GM12875 (cell line): Measurements from ENCODE around the gene MAST4.

Experiments used
- H3K4me3 ChIP-seq: one replicate; pipeline ENCODE4 v1.5.1; 2011; ENCODE audit warnings: low read depth, low read length, control low read depth
- TF ChIP-seq, protein P1 (sequence below): IDR thresholded peaks from 2 replicates; pipeline ENCODE4 v1.5.1; 2011; ENCODE audit warnings: low read depth, mild to moderate bottlenecking, control low read depth, inconsistent platforms, low read length, moderate library complexity, borderline replicate concordance; ENCODE audit not compliant: insufficient read depth

MAST4 gene

DNA sequence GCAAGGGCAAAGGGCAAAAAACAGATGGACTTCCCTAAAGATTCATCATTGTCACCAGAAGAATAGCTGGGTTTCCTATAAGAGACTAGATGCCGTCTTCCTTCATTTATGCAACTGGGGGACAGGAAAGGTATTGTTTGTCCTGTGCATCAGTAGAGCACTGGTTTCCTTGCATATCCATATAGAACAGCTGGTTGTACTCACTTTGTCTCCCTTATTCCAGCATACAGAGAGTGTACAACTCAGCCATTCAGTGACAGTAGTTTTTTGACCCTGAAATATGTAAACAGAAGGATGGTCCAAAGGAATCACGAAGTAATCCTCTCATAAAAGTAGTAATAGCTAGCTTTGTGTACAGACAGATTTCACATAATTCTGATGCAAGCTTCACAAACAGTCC is 22.5 kb upstream of the MAST4 start:
- TF ChIP-seq, protein P1, sequence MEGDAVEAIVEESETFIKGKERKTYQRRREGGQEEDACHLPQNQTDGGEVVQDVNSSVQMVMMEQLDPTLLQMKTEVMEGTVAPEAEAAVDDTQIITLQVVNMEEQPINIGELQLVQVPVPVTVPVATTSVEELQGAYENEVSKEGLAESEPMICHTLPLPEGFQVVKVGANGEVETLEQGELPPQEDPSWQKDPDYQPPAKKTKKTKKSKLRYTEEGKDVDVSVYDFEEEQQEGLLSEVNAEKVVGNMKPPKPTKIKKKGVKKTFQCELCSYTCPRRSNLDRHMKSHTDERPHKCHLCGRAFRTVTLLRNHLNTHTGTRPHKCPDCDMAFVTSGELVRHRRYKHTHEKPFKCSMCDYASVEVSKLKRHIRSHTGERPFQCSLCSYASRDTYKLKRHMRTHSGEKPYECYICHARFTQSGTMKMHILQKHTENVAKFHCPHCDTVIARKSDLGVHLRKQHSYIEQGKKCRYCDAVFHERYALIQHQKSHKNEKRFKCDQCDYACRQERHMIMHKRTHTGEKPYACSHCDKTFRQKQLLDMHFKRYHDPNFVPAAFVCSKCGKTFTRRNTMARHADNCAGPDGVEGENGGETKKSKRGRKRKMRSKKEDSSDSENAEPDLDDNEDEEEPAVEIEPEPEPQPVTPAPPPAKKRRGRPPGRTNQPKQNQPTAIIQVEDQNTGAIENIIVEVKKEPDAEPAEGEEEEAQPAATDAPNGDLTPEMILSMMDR = no peak
- H3K4me3 ChIP-seq = no peak overlapping the region

DNA sequence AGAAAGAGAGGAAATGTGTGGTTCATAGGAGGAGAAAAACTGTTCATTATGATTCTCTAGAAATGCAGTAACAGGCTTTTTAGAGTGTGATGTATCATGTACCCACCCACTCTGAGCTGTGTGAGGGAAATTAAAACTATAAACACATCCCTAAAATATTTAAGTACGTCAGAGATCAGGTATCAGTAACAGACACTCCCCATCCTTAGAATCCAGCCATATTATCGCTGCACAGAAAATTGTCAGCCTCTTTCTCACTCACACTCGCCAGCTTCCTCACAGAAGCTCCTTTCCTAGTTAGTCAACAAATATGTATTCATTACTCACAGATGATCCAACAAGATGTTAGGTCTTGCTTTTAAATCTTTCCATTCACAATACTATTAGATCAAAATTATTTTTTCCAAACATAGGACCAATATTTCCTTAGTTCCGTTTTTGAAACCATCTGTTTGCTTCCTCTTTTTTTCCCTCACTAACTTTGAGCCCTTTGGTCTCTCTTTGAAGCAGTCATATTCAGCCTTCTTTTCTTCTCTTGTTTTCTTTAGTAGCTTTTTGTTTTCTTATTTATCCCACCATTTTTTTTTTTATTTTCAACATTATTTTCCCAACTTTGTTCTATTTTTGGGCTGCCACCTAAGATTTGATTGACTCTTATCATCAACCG is 13.6 kb upstream of the MAST4 start:
- H3K4me3 ChIP-seq = no peak overlapping the region
- TF ChIP-seq, protein P1 = no peak

DNA sequence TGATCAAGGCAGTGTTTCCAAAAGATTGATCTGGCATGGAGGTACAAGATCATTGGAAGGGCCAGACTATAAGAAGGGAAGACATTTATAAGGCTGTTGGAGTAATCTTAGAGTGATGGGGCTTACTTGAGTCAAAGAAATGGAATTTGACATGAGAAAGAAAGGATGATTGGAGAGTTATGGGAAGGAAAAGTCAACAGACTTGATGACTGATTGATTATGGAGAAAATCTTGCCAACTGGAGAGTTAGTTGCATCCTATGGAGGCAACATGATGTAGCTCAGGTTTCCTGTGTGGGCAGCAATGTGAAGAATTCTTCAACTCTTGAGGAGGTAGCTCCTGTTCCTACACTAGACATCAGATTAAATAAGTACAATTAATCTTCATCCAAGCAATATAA is 10.9 kb upstream of the MAST4 start:
- TF ChIP-seq, protein P1 = no peak

DNA sequence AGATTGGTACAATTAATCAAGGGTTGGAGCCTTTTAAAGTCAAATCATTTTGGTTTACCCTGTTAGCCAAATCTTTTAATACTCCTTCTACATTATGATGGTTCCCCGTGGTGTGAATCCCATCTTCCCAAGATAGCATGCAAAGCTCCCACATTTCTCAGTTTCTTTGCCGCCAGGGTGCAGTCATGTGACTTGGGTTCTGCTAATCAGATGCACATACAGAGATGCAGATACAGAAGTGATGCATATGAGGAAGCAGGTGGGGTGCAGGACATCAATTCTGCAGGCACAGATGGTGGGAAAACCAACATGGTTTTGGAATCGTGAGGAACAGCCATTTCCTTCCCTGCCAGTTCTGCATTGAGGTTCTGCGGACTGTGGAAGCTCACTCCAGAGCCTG is 8.4 kb upstream of the MAST4 start:
- no peak overlapping the region for H3K4me3 ChIP-seq
- TF ChIP-seq, protein P1 = no peak

More for the DNA sequence above, 10.9 kb upstream of the MAST4 start:
- no peak overlapping the region for H3K4me3 ChIP-seq

DNA sequence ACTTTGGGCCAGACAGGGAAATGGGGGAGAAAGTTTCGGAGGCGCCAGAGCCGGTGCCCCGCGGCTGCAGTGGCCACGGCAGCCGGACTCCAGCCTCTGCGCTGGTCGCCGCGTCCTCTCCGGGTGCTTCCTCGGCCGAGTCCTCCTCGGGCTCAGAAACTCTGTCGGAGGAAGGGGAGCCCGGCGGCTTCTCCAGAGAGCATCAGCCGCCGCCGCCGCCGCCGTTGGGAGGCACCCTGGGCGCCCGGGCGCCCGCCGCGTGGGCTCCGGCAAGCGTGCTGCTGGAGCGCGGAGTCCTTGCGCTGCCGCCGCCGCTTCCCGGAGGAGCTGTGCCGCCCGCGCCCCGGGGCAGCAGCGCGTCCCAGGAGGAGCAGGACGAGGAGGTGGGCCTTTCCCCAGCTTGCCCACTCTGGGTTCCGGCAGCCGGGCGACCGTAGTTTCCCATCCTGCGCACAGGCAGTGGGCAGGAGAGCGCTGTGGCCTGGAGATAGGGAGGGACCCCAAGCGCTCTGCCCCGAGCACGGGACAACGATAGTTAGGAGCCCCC is 516 bp downstream of the MAST4 start:
- TF ChIP-seq, protein P1 = no peak
- peak overlapping the region; percentile 61 for H3K4me3 ChIP-seq

DNA sequence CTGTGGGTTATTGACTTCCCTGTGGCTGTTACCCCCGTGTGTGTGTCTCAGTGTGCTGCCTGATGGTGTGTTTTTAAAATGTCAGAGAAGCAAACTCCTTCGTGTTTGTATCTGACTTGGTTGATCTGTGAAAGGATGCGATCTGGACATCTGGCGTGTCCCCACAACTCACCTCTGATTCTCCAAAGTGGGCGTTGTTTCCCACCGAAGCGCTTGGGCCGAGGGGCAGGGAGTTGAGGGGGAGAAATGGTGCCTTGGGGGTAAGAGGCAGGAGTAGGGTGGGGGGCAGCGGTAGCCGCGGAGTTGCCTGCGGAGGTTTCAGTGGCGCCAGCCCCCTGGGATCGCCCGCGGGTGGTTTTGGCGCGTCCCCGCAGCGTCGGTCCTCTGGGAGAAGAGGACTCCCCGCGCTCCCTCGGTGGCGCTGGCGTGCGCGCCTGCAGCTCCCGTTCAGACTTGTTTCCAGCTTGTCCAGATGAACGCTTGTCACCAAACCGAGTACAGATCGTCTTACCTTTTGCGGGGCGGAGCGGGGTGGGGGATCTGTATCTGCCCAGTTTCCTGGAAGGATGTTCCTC is 1.1 kb downstream of the MAST4 start:
- TF ChIP-seq, protein P1 = no peak
- peak overlapping the region; percentile 10 for H3K4me3 ChIP-seq

DNA sequence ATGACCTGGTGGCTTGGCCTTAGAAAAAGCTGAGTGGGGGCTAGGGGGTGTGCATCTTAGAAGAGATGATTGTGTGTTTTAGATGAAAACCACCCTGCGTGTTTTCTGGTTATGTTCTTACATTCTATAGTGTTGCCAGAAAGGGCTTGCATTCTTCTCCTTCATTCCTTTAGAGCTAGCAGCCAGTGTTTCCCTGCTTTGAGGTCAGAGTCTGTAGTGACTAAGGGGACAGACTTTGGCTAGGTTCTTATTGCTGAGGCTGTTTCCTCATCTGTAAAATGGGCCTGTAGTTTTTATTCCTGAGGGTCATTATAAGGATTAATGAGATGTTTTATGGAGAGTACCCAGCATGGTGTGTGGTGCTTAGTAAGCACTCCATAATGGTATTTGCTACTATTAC is 6.4 kb downstream of the MAST4 start:
- TF ChIP-seq, protein P1 = no peak
- no peak overlapping the region for H3K4me3 ChIP-seq
